ENCODE measurements around the gene CALHM2.
A peak's percentile ranks its signal among the peaks of the same experiment; 100 is the strongest.

CALHM2 gene

GRCh38 chr10:103397191-103397825 is 54.9 kb downstream of the CALHM2 start:
- Mint-ChIP-seq H3K36me3 (ENCODE audit: insufficient read depth) (peaks cover 53% of the 10 kb centered on the region), H3K9me3 (no peaks in the 10 kb centered on the region)

GRCh38 chr10:103396789-103397087 is 55.4 kb downstream of the CALHM2 start:
- peak overlapping the region; percentile 80 to 97 for H3K27ac Mint-ChIP-seq
- H3K4me3 Mint-ChIP-seq, result peak overlapping the region; percentile 98 to 100
- H3K27me3 Mint-ChIP-seq, result no peaks in the 10 kb centered on the region
- ATAC-seq (replicated peaks) (no peak), DNase-seq (no peak)
- no peaks in the 10 kb centered on the region for H3K9me3 Mint-ChIP-seq
- H3K4me1 Mint-ChIP-seq (ENCODE audit: low read depth in 2 of 2), result peaks cover 37 to 48% of the 10 kb centered on the region in 2 donors
- H3K36me3 Mint-ChIP-seq (ENCODE audit: insufficient read depth), result peaks cover 54% of the 10 kb centered on the region

More at GRCh38 chr10:103397191-103397825, 54.9 kb downstream of the CALHM2 start:
- DNase-seq (no peak), ATAC-seq (replicated peaks) (no peak)
- Mint-ChIP-seq H3K27ac (peak overlapping the region; percentile 80 to 97), H3K4me1 (ENCODE audit: low read depth in 2 of 2) (peaks cover 37 to 48% of the 10 kb centered on the region in 2 donors), H3K4me3 (peak overlapping the region; percentile 98 to 100), H3K27me3 (no peaks in the 10 kb centered on the region)
